ENCODE results near the gene RLN3. TPM values are rescaled to one million over a fixed set of nuclear protein-coding genes. Genes with fewer than 3 reads are reported as not detected.
A peak's percentile ranks its signal among the peaks of the same experiment; 100 is the strongest.

Gene RLN3
- total and polyA plus RNA-seq, 2 experiments from 2014 or later = not detected

DNA sequence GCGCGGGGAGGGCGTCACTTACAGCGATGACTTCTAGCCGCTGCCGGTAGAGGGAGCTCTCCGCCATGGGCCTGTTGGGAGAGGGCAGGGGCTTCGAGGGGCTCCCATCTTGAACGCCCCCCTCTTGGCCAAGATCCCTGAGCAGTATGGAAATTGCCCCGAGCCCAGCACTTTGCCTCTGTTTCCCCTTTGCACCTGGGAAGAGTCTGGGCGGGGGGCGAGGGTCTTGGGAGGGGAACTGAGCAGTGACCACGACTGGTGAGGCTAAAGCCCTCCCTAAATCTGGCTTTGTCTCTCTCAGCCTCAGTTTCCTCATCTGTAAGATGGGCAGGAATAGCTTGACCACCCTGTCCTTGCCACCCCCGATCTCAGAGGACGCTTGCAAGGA lies 31.1 kb downstream of the RLN3 start:
- Histone ChIP-seq H3K27me3 (ENCODE audit: insufficient read depth) (peaks cover 25% of the 10 kb centered on the region), H3K4me1 (ENCODE audit: insufficient read depth) (peaks cover 8% of the 10 kb centered on the region; the same call in 1 of the 2 replicates), H3K4me2 (peak overlapping the region; percentile 73), H3K36me3 (ENCODE audit: insufficient read depth) (no peaks in the 10 kb centered on the region), H3F3A (replicated peaks; ENCODE audit: low read depth) (no peaks in the 10 kb centered on the region; the same call in 1 of the 2 replicates), H2AFZ (no peak overlapping the region), H3K9me2 (ENCODE audit: insufficient read depth) (no peaks in the 10 kb centered on the region), H3K79me2 (replicated peaks; ENCODE audit: insufficient read depth) (no peaks in the 10 kb centered on the region), H3K27ac (ENCODE audit: low read depth) (no peak overlapping the region), H4K20me1 (replicated peaks; ENCODE audit: insufficient read depth) (no peaks in the 10 kb centered on the region; the same call in 1 of the 2 replicates), H3K4me3 (peak overlapping the region; percentile 74; the same call in 1 of the 2 replicates)
- no peaks in the 10 kb centered on the region for H3K9me3 Mint-ChIP-seq
- DNase-seq (ENCODE audit: low spot score) = peak; percentile 83
- TF ChIP-seq EZH2 (IDR thresholded peaks at IDR 0.05; ENCODE audit: low read depth, unreplicated experiment) = no peak
- peak; percentile 75 to 86 for TF ChIP-seq CTCF (conservative IDR thresholded peaks at IDR 0.05; ENCODE audit: low read depth in 2 of 2)
- no peak overlapping the region for H3K27ac Mint-ChIP-seq
- H3K36me3 Mint-ChIP-seq (ENCODE audit: low read depth) = peaks cover 2% of the 10 kb centered on the region; the same call in 1 of the 3 replicates
- peaks cover 32% of the 10 kb centered on the region for H3K27me3 Mint-ChIP-seq (ENCODE audit: insufficient read depth, low read depth, poor library complexity)
- peaks cover 14% of the 10 kb centered on the region for H3K4me1 Mint-ChIP-seq
- peak overlapping the region; percentile 84 for H3K4me3 Mint-ChIP-seq
- ATAC-seq = peak; percentile 43

DNA sequence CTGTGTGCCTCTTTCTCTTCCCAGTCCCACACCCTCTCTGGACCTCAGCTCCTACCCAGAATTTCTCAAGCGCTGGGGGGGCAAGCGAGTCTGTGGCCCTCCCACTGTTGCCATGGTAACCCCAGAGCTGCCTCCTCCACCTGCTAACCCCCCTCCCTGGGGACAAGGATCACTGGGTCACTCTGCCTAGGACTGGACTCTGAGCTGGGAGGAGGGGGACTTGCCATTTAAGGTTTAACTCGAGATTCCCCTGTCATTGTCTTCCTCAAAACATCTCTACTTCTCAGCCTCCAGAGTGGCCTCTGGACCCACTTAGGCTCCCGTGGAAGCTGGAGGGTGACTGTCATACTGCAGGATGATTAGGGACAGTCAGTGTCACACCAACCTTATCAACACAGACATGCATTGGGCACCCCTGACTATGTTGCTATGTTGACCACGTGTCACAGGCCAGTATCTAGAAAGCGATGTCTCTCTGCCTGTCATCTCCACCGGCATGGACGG lies 31.8 kb downstream of the RLN3 start:
- no peak for ATAC-seq
- no peak overlapping the region for H3K4me2 ChIP-seq
- H3K4me1 ChIP-seq (ENCODE audit: insufficient read depth) = peaks cover 8% of the 10 kb centered on the region; the same call in 1 of the 2 replicates
- no peaks in the 10 kb centered on the region for H3K36me3 ChIP-seq (ENCODE audit: insufficient read depth)
- no peak for DNase-seq (ENCODE audit: low spot score)
- no peaks in the 10 kb centered on the region for H3K79me2 ChIP-seq (replicated peaks; ENCODE audit: insufficient read depth)
- H3K4me3 Mint-ChIP-seq = no peak overlapping the region
- H3K36me3 Mint-ChIP-seq (ENCODE audit: low read depth) = peaks cover 2% of the 10 kb centered on the region; the same call in 1 of the 3 replicates
- H3K27ac Mint-ChIP-seq = no peak overlapping the region
- no peak overlapping the region for H3K27ac ChIP-seq (ENCODE audit: low read depth)
- H3F3A ChIP-seq (replicated peaks; ENCODE audit: low read depth) = no peaks in the 10 kb centered on the region; the same call in 1 of the 2 replicates
- H2AFZ ChIP-seq = no peak overlapping the region
- no peaks in the 10 kb centered on the region; the same call in 1 of the 2 replicates for H4K20me1 ChIP-seq (replicated peaks; ENCODE audit: insufficient read depth)
- H3K4me3 ChIP-seq = no peak overlapping the region
- H3K27me3 ChIP-seq (ENCODE audit: insufficient read depth) = peaks cover 25% of the 10 kb centered on the region
- peaks cover 32% of the 10 kb centered on the region for H3K27me3 Mint-ChIP-seq (ENCODE audit: insufficient read depth, low read depth, poor library complexity)
- no peaks in the 10 kb centered on the region for H3K9me3 Mint-ChIP-seq
- peaks cover 14% of the 10 kb centered on the region for H3K4me1 Mint-ChIP-seq
- no peaks in the 10 kb centered on the region for H3K9me2 ChIP-seq (ENCODE audit: insufficient read depth)
- no peak for TF ChIP-seq STAT1 (IDR thresholded peaks at IDR 0.05; ENCODE audit: unreplicated experiment)
- TF ChIP-seq ZNF114 (CRISPR knock-in tag; IDR thresholded peaks at IDR 0.05) = no peak
- TF ChIP-seq REST (IDR thresholded peaks at IDR 0.05; ENCODE audit: unreplicated experiment) = no peak
- TF ChIP-seq, protein P1, sequence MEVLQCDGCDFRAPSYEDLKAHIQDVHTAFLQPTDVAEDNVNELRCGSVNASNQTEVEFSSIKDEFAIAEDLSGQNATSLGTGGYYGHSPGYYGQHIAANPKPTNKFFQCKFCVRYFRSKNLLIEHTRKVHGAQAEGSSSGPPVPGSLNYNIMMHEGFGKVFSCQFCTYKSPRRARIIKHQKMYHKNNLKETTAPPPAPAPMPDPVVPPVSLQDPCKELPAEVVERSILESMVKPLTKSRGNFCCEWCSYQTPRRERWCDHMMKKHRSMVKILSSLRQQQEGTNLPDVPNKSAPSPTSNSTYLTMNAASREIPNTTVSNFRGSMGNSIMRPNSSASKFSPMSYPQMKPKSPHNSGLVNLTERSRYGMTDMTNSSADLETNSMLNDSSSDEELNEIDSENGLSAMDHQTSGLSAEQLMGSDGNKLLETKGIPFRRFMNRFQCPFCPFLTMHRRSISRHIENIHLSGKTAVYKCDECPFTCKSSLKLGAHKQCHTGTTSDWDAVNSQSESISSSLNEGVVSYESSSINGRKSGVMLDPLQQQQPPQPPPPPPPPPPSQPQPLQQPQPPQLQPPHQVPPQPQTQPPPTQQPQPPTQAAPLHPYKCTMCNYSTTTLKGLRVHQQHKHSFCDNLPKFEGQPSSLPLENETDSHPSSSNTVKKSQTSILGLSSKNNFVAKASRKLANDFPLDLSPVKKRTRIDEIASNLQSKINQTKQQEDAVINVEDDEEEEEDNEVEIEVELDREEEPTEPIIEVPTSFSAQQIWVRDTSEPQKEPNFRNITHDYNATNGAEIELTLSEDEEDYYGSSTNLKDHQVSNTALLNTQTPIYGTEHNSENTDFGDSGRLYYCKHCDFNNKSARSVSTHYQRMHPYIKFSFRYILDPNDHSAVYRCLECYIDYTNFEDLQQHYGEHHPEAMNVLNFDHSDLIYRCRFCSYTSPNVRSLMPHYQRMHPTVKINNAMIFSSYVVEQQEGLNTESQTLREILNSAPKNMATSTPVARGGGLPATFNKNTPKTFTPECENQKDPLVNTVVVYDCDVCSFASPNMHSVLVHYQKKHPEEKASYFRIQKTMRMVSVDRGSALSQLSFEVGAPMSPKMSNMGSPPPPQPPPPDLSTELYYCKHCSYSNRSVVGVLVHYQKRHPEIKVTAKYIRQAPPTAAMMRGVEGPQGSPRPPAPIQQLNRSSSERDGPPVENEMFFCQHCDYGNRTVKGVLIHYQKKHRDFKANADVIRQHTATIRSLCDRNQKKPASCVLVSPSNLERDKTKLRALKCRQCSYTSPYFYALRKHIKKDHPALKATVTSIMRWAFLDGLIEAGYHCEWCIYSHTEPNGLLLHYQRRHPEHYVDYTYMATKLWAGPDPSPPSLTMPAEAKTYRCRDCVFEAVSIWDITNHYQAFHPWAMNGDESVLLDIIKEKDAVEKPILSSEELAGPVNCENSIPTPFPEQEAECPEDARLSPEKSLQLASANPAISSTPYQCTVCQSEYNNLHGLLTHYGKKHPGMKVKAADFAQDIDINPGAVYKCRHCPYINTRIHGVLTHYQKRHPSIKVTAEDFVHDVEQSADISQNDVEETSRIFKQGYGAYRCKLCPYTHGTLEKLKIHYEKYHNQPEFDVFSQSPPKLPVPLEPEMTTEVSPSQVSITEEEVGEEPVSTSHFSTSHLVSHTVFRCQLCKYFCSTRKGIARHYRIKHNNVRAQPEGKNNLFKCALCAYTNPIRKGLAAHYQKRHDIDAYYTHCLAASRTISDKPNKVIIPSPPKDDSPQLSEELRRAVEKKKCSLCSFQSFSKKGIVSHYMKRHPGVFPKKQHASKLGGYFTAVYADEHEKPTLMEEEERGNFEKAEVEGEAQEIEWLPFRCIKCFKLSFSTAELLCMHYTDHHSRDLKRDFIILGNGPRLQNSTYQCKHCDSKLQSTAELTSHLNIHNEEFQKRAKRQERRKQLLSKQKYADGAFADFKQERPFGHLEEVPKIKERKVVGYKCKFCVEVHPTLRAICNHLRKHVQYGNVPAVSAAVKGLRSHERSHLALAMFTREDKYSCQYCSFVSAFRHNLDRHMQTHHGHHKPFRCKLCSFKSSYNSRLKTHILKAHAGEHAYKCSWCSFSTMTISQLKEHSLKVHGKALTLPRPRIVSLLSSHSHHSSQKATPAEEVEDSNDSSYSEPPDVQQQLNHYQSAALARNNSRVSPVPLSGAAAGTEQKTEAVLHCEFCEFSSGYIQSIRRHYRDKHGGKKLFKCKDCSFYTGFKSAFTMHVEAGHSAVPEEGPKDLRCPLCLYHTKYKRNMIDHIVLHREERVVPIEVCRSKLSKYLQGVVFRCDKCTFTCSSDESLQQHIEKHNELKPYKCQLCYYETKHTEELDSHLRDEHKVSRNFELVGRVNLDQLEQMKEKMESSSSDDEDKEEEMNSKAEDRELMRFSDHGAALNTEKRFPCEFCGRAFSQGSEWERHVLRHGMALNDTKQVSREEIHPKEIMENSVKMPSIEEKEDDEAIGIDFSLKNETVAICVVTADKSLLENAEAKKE (CRISPR knock-in tag; IDR thresholded peaks at IDR 0.05) = no peak
- TF ChIP-seq EZH2phosphoT487 (IDR thresholded peaks at IDR 0.05; ENCODE audit: unreplicated experiment) = no peak
- TF ChIP-seq ZNF331 (CRISPR knock-in tag; IDR thresholded peaks at IDR 0.05; ENCODE audit: low read depth) = no peak
- no peak for TF ChIP-seq POLR2AphosphoS5 (IDR thresholded peaks at IDR 0.05; ENCODE audit: low read depth)
